VCaP (cell line): Measurements from ENCODE around the gene OTOGL.
"Not testable (repeated sequence)": the region's sequence is repeated elsewhere in the genome, so short reads cannot be mapped to it uniquely, and the experiment has no call there.

Experiments
- H3K27ac ChIP-seq: fragments of 450-650 bp; 2 replicates; pipeline ENCODE4 v1.5.1; 2017
- TF ChIP-seq, protein P1 (sequence below): fragments of 450-650 bp; conservative IDR thresholded peaks from 2 replicates; pipeline ENCODE4 v1.5.1; 2017; ENCODE audit warnings: mild to moderate bottlenecking, moderate library complexity

The OTOGL gene

DNA sequence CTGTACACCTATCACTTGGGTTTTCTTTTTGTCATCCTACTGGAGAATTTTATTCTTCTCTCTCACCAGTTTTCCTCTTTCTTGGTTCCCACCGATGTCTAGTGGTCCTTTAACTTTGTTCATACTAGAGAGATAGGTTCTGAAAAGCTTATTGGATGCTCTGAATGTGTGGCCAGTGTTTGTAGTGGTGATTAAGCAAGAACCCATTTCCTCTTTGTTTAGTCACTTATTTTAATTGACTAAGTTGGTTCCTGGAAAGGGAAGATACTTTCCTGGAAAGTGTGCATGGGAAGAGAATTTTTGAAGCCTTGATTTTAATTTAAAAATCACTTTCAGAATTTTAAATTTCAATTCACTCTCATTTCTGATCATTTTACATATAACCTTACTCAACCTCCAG lies 127.2 kb downstream of the OTOGL start:
- TF ChIP-seq, protein P1, sequence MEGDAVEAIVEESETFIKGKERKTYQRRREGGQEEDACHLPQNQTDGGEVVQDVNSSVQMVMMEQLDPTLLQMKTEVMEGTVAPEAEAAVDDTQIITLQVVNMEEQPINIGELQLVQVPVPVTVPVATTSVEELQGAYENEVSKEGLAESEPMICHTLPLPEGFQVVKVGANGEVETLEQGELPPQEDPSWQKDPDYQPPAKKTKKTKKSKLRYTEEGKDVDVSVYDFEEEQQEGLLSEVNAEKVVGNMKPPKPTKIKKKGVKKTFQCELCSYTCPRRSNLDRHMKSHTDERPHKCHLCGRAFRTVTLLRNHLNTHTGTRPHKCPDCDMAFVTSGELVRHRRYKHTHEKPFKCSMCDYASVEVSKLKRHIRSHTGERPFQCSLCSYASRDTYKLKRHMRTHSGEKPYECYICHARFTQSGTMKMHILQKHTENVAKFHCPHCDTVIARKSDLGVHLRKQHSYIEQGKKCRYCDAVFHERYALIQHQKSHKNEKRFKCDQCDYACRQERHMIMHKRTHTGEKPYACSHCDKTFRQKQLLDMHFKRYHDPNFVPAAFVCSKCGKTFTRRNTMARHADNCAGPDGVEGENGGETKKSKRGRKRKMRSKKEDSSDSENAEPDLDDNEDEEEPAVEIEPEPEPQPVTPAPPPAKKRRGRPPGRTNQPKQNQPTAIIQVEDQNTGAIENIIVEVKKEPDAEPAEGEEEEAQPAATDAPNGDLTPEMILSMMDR: no peak
- no peak overlapping the region for H3K27ac ChIP-seq

DNA sequence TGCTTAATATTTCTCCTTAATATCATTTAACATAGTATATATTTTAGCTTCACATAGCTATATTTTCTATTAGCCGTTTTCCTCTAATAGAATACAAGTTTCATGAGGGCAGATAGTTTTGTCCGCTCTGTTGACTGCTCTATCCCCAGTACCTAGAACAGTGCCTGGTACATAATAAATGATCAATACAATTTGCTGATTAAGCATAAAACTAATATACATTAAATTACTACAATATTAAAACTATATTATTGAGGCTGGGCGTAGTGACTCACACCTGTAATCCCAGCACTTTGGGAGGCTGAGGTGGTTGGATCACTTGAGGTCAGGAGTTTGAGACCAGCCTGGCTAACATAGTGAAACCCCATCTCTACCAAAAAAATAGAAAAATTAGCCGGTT lies 128.6 kb downstream of the OTOGL start:
- H3K27ac ChIP-seq: not testable (repeated sequence)

DNA sequence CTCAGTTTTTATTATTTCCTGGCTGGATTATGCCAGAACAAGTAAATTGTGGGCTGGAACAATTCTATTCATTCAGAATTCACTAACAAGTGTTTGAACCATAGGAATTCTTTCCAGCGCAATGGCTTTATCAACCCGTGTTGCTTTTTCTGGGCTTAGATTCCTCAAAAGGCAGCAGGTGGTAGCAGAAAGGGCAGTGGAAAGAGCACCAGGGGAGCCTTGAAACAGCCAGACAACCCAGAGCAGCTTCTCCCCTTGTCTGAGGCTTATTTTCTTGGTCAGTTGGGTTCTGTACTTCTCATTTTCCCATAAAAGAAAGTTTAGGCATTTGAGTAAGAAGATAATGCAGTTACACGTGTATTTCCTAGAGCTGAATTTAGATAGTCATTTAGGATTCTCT lies 130.7 kb downstream of the OTOGL start:
- H3K27ac ChIP-seq: no peak overlapping the region
- TF ChIP-seq, protein P1: no peak

DNA sequence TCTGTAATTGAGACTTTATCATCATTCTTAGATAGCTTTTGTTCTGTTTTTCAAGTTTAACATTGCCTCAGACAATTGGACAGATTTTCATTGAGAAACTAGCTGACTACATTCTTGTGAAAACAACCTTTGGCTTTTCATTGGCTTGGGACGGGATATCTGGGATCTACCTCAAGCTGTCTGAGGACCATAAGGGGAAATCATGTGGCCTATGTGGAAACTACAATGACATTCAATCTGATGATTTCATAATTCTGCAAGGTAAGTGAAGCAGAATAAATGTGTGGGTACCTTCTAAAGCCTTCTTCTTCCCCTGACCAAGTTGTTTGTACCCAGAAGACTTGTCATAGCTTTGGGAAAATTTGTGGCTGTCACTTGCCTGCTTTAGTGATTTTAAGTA lies 133.5 kb downstream of the OTOGL start:
- no peak overlapping the region for H3K27ac ChIP-seq
- TF ChIP-seq, protein P1: no peak

DNA sequence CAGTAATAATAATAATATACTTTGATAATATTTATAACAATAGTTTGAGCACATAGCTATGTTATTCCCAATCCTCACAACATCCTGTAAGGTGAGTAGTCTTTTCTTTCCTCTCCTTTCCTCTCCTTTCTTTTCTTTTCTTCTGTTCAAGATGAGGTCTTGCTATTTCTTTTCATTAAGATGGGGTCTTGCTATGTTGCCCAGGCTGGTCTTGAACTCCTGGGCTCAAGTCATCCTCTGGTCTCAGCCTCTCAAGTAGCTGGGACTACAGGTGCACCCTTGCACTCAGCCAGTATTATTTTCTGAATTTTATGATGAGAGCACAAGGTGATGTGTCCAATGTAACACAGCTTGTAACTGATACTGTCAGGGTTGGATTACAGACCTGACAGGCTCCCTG lies 134.6 kb downstream of the OTOGL start:
- TF ChIP-seq, protein P1: no peak
- no peak overlapping the region for H3K27ac ChIP-seq

DNA sequence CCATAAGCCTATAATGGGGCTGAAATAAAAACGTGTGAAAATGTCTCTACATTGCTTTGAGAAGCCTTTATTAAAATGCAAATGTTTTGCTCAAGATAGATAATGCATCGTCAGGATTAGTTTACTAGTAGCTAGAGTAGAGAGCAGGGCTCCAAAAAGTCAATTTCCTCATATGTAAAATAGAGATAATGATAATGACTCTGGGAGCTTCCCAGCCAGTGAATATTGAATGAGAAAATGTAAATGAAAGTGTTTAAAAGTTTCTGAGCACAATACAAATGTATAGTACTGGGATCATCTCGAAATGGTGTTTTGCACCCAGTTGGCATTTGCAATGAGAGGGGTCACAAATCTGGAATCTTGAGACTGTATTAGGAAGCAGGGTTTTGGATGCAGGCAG lies 135.3 kb downstream of the OTOGL start:
- H3K27ac ChIP-seq: no peak overlapping the region
- TF ChIP-seq, protein P1: no peak

DNA sequence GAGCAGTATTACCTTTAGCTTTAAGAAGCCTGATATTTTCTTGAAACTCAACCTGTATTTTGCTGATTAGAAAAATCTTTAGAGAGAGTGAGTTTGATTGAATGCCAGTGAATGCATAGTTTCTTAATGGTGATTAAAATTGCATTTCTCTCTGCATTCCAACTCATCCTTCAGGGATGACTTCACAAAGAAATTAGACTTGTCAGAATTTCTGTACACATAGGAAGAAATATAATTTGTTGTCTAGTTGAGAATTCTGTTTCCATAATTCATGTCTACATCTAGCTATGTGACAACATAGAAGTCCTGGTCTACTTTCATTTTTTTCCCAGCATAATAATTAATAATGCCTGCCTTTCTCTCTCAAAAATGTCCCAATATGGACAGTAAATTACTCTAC lies 136.6 kb downstream of the OTOGL start:
- no peak overlapping the region for H3K27ac ChIP-seq
- TF ChIP-seq, protein P1: no peak

DNA sequence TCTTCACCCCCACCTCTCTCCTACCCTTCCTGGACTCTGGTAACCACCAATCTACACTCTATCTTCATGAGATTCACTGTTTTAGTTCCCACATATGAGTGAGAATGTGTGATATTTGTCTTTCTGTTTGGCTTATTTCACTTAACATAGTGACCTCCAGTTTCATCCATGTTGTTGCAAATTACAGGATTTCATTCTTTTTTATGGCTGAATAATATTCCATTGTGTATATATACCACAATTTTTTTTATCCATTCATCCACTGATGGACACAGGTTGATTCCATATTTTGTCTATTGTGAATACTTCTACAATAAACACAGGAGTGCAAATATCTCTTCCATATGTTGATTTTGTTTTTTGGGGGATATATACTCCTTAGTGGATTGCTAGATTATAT lies 140.5 kb downstream of the OTOGL start:
- TF ChIP-seq, protein P1: no peak
- H3K27ac ChIP-seq: no peak overlapping the region
